ENCODE measurements around the gene ZFPM1.

DNA sequence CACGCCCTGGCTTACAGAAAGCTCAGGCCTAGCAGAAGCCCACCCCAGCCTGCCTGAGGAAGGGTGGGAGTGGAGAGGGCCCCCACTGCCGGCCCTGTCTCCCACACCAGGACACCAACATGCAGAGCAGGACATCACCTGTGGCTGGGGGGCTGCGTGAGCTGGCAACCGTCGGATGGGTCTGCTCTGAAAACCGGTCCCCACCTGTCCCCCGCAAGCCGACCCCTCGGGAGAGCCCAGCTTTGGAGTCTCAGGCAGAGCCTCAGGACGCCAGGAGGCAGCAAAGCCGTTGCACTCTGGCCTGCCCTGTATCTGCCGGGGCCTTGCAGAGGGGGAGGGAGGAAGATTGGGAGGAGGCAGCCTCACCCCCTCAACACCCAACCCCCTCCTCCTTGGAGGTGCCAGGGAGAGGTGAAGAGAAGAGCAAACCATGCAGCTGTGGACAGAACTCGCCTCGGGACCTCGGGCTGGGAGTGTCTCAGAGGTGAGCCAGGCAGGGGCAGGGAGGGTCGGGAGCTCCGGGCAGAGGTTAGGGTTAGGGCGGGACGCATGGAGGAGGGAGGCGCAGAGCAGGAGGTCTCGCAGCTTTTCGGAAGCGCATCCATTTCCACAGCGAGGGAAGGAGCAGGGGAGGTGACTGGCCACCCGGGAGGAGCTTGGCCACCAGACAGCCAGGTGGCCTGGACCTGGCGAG, 86.7 kb downstream of the ZFPM1 start:
- TF ChIP-seq POLR2A (IDR thresholded peaks at IDR 0.05): no peak
- TF ChIP-seq, protein P1, sequence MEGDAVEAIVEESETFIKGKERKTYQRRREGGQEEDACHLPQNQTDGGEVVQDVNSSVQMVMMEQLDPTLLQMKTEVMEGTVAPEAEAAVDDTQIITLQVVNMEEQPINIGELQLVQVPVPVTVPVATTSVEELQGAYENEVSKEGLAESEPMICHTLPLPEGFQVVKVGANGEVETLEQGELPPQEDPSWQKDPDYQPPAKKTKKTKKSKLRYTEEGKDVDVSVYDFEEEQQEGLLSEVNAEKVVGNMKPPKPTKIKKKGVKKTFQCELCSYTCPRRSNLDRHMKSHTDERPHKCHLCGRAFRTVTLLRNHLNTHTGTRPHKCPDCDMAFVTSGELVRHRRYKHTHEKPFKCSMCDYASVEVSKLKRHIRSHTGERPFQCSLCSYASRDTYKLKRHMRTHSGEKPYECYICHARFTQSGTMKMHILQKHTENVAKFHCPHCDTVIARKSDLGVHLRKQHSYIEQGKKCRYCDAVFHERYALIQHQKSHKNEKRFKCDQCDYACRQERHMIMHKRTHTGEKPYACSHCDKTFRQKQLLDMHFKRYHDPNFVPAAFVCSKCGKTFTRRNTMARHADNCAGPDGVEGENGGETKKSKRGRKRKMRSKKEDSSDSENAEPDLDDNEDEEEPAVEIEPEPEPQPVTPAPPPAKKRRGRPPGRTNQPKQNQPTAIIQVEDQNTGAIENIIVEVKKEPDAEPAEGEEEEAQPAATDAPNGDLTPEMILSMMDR (IDR thresholded peaks at IDR 0.05 in 4 of 5, conservative IDR thresholded peaks at IDR 0.05 in 1 of 5): no peak
